GM23338 (cell line): ENCODE results near the gene TSPY8.
"Not testable (repeated sequence)": the region's sequence is repeated elsewhere in the genome, so short reads cannot be mapped to it uniquely, and the experiment has no call there.

Experiments used
- CREB1 ChIP-seq: fragments of 250-450 bp; sonication (Bioruptor Pico); IDR thresholded peaks from 2 replicates; pipeline ENCODE4 v1.5.0; 2020; ENCODE audit warnings: low read depth, mild to moderate bottlenecking, moderate library complexity
- EZH2 ChIP-seq: fragments of 200-600 bp; sonication (generic); IDR thresholded peaks from one replicate; pipeline ENCODE4 v1.8.0; 2017; ENCODE audit warnings: antibody characterized with exemption, mild to moderate bottlenecking, low read depth; ENCODE audit not compliant: unreplicated experiment
- EZH2phosphoT487 ChIP-seq: fragments of 200-600 bp; sonication (generic); IDR thresholded peaks from one replicate; pipeline ENCODE4 v1.8.1; 2018; ENCODE audit warnings: antibody characterized with exemption; ENCODE audit not compliant: unreplicated experiment
- JUNB ChIP-seq: IDR thresholded peaks from one replicate; pipeline ENCODE4 v1.6.1; 2016; ENCODE audit warnings: antibody characterized with exemption; ENCODE audit not compliant: unreplicated experiment
- POLR2AphosphoS5 ChIP-seq: IDR thresholded peaks from 2 replicates; pipeline ENCODE4 v1.6.1; 2016; ENCODE audit warnings: antibody characterized with exemption, low read depth
- TF ChIP-seq, protein P1 (sequence below), 2 experiments: fragments of 200-600 bp in 1 of 2; sonication (generic) in 1 of 2; conservative IDR thresholded peaks; 2 replicates each; pipeline versions ENCODE4 v1.5.1 to v1.6.1; 2016 to 2017; ENCODE audit warnings: antibody characterized with exemption in 2 of 2, low read depth in 2 of 2, mild to moderate bottlenecking in 2 of 2, moderate library complexity in 1 of 2
- TF ChIP-seq, protein P2 (sequence below): IDR thresholded peaks from one replicate; pipeline ENCODE4 v1.6.1; 2018; ENCODE audit warnings: antibody characterized with exemption; ENCODE audit not compliant: unreplicated experiment

DNA sequence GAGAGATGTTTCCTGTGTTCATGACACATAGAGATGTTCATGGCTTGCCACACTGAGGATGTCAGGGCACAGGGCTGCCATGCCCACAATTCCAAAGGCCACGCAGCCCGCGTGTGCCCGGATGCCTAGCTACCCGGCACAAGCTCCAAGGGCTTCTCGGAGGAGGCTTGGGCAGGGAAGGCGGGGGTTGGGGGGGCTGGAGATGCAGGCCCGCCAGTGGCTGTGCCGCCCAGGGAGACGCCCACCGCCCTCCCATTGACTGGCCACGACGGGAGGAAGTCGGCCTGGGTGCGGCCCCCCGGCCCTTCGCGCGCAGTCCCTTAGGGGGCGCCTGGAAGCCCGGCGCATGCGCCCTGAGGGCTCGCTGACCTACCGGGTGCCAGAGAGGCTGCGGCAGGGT, 20.4 kb upstream of the TSPY8 start, which contains the start of gene TSPY4:
- TF ChIP-seq, protein P1, sequence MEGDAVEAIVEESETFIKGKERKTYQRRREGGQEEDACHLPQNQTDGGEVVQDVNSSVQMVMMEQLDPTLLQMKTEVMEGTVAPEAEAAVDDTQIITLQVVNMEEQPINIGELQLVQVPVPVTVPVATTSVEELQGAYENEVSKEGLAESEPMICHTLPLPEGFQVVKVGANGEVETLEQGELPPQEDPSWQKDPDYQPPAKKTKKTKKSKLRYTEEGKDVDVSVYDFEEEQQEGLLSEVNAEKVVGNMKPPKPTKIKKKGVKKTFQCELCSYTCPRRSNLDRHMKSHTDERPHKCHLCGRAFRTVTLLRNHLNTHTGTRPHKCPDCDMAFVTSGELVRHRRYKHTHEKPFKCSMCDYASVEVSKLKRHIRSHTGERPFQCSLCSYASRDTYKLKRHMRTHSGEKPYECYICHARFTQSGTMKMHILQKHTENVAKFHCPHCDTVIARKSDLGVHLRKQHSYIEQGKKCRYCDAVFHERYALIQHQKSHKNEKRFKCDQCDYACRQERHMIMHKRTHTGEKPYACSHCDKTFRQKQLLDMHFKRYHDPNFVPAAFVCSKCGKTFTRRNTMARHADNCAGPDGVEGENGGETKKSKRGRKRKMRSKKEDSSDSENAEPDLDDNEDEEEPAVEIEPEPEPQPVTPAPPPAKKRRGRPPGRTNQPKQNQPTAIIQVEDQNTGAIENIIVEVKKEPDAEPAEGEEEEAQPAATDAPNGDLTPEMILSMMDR (conservative IDR thresholded peaks at IDR 0.05; ENCODE audit: low read depth in 2 of 2): not testable (repeated sequence)
- not testable (repeated sequence) for TF ChIP-seq JUNB; EZH2phosphoT487; POLR2AphosphoS5; CREB1 (CRISPR knock-in tag); EZH2
- TF ChIP-seq, protein P2, sequence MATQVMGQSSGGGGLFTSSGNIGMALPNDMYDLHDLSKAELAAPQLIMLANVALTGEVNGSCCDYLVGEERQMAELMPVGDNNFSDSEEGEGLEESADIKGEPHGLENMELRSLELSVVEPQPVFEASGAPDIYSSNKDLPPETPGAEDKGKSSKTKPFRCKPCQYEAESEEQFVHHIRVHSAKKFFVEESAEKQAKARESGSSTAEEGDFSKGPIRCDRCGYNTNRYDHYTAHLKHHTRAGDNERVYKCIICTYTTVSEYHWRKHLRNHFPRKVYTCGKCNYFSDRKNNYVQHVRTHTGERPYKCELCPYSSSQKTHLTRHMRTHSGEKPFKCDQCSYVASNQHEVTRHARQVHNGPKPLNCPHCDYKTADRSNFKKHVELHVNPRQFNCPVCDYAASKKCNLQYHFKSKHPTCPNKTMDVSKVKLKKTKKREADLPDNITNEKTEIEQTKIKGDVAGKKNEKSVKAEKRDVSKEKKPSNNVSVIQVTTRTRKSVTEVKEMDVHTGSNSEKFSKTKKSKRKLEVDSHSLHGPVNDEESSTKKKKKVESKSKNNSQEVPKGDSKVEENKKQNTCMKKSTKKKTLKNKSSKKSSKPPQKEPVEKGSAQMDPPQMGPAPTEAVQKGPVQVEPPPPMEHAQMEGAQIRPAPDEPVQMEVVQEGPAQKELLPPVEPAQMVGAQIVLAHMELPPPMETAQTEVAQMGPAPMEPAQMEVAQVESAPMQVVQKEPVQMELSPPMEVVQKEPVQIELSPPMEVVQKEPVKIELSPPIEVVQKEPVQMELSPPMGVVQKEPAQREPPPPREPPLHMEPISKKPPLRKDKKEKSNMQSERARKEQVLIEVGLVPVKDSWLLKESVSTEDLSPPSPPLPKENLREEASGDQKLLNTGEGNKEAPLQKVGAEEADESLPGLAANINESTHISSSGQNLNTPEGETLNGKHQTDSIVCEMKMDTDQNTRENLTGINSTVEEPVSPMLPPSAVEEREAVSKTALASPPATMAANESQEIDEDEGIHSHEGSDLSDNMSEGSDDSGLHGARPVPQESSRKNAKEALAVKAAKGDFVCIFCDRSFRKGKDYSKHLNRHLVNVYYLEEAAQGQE: not testable (repeated sequence)
